Measurements from ENCODE around the gene SLC29A4. TPM values are rescaled to one million over a fixed set of nuclear protein-coding genes. Genes with fewer than 3 reads are reported as not detected.
"Not testable (repeated sequence)": the region's sequence is repeated elsewhere in the genome, so short reads cannot be mapped to it uniquely, and the experiment has no call there.

Gene SLC29A4, protein sequence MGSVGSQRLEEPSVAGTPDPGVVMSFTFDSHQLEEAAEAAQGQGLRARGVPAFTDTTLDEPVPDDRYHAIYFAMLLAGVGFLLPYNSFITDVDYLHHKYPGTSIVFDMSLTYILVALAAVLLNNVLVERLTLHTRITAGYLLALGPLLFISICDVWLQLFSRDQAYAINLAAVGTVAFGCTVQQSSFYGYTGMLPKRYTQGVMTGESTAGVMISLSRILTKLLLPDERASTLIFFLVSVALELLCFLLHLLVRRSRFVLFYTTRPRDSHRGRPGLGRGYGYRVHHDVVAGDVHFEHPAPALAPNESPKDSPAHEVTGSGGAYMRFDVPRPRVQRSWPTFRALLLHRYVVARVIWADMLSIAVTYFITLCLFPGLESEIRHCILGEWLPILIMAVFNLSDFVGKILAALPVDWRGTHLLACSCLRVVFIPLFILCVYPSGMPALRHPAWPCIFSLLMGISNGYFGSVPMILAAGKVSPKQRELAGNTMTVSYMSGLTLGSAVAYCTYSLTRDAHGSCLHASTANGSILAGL
- 0.36 and 1.4 TPM in 2 replicates for total RNA-seq (2014; rRNA removed; shearing (Covaris generic))

DNA sequence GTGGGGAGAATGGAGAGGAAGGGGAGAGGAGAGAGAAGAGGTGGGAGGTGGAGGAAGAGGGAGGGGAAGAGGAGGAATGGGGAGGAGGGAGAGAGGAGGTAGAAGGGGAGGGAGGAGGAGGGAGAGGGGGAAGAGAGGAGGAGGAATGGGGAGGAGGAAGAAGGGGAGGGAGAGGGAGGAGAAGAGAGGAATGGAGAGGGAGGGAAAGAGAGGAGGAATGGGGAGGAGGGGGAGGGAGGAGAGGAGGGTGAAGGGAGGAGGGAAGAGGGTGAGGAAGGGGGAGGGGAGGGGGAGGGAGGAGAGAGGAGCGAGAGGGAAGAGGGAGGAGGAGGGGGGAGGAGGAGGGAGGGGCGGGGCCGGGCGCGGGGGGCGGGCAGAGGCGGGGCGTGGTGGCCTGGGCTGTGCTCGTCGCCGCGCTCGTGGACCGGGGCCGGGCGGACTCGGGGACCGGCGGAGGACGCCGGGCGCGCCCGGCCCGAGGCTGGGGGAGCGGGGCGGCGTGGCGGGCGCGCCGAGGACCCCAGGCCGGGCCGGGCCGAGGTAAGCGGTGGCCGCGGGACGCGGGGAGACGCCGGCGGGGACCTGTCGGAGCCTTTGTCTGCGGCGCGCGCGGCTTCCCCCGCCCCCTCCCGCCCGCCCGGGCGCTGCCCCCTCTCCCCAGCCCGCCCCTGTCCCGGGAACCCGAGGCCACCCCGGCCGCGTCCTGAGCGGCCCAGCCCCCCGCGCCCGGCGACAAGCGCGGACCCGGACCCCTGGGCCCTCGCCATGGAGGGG is at the start of gene SLC29A4:
Gene SLC29A4 (plus strand): TSS at position 401 of the 774 bp plus-strand sequence. CDS start 4,874 bp downstream, outside the sequence.
- DNase-seq (ENCODE audit: low read depth), result peak; percentile 62

DNA sequence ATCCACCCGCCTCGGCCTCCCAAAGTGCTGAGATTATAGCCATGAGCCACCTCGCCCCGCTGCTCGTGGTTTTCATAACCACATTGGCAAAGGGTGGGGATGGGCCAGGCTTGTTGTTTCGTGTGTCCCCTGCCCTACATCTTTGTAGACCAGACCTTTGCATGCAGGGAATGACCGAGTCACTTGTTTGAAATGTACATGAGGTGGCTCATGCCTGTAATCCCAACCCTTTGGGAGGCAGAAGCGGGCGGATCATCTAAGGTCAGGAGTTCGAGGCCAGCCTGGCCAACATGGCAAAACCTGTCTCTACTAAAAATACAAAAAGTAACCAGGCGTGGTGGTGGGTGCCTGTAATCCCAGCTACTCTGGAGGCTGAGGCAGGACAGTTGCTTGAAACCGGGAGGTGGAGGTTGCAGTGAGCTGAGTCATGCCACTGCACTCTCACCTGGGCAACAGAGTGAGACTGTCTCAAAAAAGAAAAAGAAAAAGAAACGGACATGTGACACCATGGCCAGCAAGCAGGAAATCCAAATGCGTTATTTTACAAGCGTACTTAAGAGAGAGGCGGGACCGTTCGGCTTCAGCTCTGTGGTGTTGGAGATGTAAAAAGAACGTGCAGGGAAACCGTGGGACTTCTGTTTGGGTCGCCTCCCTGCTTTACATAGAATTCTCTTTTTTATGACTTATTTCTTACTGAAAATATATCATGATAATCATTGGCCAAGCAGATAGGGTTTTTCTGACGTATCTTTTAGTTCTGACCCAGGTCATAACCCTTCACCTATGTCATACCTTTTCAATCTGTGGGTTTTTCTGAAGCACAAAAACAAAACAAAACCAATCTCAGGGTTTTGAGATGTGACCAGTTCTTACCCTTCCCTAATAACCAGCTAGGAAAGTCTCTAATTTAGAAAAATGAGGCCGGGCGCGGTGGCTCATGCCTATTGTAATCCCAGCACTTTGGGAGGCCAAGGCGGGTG is 47.6 kb upstream of the SLC29A4 start:
- peak; percentile 54 for DNase-seq (ENCODE audit: low read depth)

DNA sequence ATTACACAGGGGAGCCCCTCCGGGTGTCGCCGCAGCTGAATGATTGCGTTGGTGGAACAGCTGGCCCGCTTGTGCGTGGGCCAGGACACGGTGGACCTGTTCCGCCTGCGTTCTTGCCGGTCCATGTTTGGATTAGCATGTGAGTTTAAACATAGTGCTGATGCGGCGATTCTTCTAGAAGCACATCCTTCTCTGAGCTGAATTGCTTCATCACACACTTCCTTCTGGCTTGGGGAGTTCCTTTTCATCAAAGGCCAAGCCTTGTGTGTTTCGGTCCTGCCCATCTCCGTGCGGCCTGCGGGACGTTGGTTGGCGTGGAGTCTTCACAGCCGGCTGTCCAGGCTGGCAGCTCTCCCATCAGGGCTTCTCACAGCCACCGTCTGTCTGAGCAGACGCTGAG is 45.5 kb upstream of the SLC29A4 start:
- DNase-seq (ENCODE audit: low read depth), result no peak

DNA sequence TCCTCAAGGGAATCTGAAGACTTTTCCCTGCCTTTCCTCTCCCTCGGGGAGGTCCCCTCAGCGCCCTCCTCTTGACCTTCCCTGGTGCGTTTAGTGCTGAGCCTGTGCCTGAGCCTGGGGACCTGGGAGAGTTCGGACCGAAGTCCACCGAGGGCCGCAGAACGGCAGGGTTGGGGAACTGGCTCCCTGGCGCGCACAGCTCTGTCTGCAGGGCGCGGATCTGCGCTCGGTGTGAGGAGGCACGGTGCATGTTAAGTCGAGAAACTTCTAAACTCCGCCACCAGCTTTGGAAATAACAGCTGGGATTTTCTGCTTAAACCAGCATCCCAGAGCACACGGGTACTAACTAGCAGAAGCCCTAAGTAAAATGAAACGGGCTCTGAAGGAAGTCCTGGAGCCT is 44.2 kb upstream of the SLC29A4 start:
- no peak for DNase-seq (ENCODE audit: low read depth)

DNA sequence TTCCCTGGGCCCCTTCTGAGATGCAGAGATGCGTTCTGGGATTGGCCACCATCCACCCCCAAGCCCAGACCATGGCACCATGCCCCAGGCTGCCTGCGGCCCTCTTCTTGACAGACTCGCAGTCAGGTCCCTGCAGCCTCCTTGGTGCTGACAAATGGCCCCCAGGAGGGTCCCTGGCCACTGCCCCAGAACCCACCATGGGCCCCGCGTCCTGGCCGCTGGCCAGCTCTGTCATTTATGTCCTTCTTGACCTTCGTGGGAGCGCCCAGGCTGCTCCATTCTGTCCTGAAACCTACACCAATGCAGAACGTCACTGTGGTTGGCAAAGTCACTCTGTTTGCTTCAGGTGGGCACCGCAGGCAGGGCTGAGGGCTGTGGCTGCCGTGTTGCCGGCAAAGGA is 39.5 kb upstream of the SLC29A4 start:
- DNase-seq (ENCODE audit: low read depth), result no peak

DNA sequence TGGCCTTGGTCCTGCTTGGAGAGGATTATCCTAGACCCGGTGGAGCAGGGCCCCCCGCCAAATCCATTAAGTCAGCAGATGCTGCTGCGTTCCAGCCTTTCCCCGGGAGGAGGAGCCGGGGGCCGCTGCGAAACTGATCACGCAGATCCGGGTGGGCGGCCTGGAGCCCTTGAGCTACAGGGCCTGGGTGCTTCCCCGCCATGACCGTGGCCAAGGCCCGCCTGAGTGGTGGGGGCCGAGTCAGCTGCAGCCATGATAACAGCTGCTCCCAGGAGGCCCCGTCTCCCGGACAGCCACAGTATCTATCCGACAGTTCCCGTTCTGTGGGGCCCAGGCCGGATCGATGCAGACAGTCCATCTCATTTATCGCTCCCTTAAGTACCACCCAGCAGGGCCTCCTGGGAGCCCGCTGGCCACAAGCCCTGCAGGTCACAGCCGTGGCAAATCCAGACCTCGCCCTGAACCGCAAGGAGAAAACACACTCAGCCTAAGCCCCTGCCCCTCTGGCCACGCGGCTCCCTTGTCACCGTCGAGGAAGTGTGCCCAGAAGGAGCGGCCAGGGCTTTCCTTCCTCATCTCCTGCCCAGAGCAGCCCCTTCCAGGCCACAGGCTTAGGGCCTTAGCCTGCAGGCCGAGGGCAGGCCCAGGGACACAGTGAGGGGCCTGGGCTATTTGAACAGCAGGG is 34.4 kb upstream of the SLC29A4 start:
- no peak for DNase-seq (ENCODE audit: low read depth)

DNA sequence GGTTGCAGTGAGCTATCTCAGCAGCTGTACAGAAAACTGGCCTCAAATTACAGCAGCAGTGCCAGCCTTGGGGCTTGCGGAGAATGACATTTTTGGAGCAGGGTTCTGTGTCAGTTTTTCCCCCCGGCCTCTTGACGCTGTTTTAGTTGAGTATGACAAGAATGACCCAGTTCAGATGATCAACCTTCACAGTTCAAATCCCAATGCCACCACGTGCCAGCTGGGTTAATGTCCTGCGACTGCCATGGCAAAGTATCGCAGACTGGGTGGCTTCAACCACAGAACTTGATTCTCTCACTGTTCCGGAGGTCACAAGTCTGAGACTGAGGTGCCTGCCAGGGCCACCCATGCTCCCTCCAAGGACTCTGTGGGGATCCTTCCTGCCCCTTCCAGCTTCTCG is 32.0 kb upstream of the SLC29A4 start:
- DNase-seq (ENCODE audit: low read depth), result not testable (repeated sequence)

DNA sequence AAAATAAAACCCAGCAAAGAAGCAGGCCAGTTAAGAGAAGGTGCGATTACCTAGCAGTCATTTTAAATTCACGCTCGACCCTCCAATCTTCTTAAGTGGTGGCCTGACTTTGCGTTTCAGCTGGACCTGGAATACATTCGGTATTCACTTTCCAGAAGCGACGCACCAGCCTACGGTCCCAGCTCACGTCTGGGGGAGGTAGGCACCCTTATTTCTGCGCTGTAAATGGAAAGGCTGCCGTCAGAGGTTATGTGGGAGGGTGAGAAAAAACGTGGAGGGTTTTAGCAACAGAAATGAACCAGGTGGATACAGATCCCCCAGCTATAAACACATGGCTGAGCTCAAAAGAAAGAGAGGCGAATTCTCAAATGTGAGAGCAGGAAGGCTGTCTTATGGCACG is 29.2 kb upstream of the SLC29A4 start:
- DNase-seq (ENCODE audit: low read depth), result not testable (repeated sequence)

DNA sequence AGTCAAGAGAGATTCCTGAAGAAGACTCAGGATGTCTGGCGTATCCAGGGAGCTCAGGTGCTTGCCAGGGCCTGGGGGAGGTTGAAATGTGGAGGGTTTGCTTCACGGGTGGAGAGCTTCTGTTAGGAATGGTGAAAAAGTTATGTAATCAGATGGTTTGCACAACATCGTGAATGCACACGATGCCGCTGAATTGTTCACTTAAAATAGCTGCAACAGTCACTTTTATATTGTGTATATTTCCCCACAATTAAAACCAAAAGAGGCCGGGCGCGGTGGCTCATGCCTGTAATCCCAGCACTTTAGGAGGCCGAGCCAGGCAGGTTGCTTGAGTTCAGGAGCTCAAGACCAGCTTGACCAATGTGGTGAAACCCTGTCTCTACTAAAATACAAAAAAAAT is 28.4 kb upstream of the SLC29A4 start:
- not testable (repeated sequence) for DNase-seq (ENCODE audit: low read depth)

DNA sequence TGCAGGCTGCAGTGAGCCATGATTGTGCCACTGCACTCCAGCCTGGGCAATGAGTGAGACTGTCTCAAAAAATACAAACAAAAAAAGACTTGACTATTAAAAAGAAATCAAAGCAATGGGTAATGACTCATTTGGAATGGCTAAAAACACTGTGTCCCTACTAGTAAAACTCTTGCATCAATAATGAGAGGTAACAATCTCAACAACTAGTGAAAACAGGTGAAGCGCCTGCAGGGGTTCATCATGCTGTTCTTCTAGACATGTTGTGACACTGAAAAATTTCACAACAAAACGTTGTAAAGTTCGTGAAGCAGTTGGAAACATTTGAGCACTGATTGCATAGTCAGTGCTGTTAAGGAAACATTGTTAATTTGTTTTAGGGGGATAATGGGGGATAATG is 26.9 kb upstream of the SLC29A4 start:
- no peak for DNase-seq (ENCODE audit: low read depth)

DNA sequence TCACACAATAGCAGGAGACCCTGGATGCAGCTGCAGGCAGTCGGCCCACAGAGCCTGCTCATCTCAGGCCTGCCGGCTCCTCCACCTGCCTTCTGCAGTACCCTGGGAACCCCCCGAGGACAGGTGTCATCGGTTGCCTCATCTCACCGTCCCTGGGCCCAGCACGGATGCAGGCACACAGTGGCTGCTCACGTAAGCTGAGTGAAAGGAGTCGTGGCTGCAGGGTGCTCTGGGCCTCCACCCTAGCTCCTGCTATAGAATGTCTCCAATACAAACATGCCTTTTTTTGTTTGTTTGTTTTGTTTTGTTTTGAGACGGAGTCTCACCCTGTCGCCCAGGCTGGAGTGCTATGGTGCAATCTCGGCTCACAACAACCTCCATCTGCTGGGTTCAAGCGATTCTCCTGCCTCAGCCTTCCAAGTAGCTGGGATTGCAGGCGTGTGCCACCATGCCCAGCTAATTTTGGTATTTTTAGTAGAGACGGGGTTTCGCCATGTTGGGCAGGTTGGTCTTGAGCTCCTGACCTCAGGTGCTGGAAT is 22.1 kb upstream of the SLC29A4 start:
- DNase-seq (ENCODE audit: low read depth), result not testable (repeated sequence)

DNA sequence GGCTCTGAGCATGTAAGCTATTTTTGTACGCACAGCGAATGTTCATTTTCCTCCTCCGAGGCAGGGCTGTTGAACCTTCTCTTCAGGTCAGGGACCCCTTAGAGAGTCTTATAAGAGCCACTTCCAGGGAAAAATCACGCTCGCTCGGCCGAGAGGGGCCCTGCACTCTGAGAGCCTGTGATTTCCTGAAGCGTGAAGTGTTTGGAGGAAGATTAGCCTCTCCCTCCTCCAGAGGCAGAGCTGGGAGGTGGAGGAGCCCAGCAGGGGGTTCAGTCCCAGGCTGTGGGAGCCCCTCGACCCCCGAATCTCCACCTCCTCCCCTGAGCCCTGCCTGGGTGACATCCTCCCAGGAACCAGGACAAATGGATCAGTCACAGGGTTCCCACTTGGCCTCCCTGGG is 19.7 kb upstream of the SLC29A4 start:
- not testable (repeated sequence) for DNase-seq (ENCODE audit: low read depth)

DNA sequence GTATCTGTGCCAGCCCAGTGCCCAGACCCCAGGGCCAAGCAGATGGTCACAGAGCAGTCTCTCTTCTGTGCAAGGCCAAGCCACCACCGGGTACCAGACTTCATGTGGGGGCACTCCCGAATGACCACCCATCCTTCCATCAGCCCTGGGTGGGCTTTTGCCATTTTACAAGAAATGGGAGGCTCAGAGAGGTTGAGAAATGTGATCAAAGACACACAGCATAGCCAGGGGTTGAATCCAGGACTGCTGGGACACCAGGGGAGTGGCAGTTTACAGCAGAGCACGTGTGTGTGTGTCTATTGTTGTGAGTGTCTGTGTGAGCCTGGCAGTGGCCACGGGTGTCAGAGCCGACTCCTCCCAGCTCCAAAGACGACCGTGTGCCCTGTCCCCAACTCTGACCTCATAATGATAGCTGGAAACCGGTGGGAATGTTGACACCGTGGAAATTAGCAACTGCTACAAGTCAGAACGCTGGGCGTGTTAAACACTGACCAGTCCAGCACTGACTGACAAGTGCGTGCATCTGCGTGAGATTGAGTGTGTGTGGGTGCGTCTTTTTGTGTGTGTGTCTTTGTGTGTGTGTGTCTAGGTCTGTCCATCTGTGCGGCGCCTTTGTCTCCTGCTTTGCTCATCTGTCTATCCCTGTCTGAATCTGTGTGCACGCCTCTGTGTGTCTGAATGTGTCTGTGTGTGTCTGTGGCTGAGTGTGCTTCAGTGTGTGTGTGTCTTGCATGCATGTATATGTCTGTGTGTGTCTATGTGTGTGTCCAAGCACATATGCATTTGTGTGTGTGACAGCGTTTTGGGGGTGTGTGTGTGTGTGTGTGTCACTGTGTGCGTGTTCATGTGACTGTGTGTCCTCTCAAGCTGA is 17.2 kb upstream of the SLC29A4 start:
- DNase-seq (ENCODE audit: low read depth), result no peak

DNA sequence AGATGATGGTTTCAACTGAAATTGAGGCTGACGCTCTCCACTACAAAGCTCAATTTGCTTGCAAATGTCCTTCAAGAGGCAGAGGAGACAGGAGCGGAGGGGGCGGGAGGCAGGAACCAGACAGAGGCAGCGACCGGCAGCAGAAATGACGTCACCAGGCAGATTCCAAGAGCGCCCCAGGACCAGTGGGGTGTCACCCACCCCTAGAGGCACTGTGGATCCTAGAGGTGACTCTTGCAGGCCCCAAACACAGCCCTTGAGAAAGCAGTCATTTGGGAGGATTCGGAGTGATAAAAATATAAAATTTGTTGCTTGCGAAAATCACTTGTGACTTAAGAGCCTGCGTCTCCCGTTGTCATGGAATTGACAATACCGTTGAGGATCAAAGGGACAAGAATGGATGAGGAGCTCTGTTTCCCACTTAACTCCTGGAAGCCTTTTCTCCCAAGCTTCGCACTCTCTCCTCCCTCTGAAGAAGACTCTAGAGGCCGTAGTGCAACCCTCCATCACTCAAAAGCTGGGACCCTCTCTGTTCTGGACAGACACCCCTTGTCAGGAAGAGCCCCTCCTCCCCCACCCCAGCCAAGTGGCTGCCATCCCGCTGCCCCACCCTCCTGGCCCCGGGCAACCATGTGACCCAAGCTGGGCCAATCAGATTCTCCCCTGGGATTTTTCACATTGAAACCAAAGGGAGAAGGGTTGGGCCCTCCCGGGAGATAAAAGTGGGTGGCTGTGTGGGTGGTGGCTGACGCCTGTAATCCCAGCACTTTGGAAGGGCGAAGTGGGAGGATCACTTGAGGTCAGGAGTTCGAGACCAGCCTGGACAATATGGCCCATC is 16.3 kb upstream of the SLC29A4 start:
- no peak for DNase-seq (ENCODE audit: low read depth)

DNA sequence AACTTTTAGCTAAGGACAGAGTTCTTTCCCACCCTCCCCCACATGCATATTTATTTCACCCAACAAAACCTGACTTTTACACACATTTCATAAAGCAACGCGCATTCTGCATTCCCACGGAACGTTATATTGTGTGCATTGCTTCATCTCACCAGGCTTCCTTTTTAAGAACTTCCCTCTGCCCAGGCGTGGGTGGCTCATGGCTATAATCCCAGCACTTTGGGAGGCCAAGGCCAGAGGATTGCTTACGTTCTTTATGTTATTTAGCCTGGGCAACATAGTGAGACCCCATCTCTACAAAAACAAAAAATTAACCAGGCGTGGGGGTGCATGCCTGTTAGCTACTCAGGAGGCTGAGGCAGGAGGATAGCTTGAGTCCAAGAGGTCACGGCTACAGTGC is 14.9 kb upstream of the SLC29A4 start:
- not testable (repeated sequence) for DNase-seq (ENCODE audit: low read depth)

DNA sequence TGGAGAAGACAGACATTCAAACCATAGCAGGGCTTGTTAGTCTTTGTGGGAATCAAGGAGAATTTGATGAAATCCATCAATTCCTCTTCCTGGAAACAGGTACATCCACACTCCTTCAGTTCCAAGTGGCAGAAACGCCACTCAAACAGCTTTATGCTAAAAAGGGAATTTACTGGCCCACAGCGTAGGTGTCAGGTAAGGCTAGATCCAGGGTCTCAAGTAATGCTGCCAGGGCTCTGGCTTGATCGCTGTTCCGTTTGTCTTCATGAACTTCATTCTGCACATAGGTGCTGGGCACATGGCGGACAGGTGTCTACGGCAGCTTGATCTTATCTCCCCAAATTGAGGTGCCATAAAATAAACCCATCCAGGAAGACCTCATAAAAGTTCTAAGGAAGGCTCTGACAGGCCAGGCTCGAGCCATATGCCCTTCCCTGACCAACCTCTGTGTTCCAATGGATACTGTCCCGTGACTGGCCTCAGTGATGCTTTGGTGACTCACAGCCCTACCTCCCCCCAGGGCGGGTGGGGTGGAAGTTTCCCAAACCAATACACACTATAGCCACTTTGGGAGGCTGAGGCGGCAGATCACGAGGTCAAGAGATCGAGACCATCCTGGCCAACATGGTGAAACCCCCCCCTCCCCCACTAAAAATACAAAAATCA is 12.6 kb upstream of the SLC29A4 start:
- peak; percentile 39 for DNase-seq (ENCODE audit: low read depth)

DNA sequence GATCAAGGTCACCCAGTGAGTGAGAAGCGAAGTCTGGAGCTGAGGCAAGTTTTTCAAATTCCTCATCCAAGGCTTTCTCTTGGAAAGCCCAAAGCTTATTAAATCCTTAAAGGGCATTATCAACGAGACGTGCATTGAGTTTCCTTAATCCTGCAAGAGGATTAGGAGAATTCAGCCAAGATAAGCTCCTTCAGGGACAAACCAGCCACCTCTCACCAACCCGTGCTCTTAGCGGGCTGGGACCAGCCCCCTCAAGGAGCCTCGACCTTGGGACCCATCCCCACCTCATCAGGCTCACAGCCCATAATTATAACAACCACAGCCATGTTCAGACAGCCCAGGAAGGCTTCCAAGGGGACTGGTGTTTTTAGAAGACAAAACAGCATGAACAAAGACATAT is 12.0 kb upstream of the SLC29A4 start:
- no peak for DNase-seq (ENCODE audit: low read depth)

DNA sequence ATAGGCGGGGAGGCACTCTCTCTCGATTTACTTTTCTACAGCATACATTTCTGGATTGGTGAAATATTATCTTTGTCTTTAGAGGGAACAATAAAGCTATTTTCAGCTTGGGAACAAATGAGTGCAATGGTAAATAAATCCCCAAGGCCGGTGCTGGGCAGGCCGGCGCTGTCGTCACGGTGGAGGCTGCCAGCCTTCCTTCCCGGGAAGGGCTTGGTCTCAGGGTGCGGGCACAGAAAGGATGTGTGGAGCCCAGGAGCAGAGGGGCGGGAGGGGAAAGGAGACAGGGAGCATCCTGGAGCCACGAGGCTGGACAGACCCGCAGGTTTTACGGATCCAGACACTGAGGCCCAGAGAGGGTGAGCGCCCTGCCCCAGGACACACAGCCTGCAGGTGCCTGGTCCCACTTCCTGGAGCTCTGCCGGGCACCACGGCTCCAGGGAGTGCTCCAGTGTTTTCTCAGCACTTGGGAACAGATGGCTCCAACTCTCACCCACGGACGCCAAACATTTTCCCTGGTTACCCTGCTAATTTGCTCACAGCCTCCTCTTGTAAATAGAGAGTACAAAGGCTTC is 8.8 kb upstream of the SLC29A4 start:
- DNase-seq (ENCODE audit: low read depth), result not testable (repeated sequence)

Measured in Daoy (cell line).